Uterus (tissue), 2 donors: Measurements from ENCODE around the gene BIRC5.

Source experiments
- CTCF ChIP-seq, 4 experiments: fragments of 200-600 bp in 2 of 4; fragments of 450-650 bp in 2 of 4; sonication (generic) in 2 of 4; IDR thresholded peaks; one replicate each; pipeline ENCODE4 v1.5.1; 2016 to 2019; ENCODE audit warnings: antibody characterized with exemption in 4 of 4, mild to moderate bottlenecking in 2 of 4, moderate library complexity in 1 of 4
- POLR2A ChIP-seq, 2 donors: fragments of 450-650 bp; IDR thresholded peaks; one replicate each; pipeline ENCODE4 v1.6.1; 2016; ENCODE audit warnings: antibody characterized with exemption in 2 of 2, mild to moderate bottlenecking in 1 of 2, moderate library complexity in 1 of 2

GRCh38 chr17:78196716-78197115, 17.3 kb upstream of the BIRC5 start:
- TF ChIP-seq CTCF (IDR thresholded peaks at IDR 0.05) (no peak), POLR2A (IDR thresholded peaks at IDR 0.05) (no peak)
